C4-2B (cell line): ENCODE measurements around the gene SLC2A5.

Experiments used
- CTCF ChIP-seq: fragments of 450-650 bp; conservative IDR thresholded peaks from 2 replicates; pipeline ENCODE4 v1.5.1; 2017; ENCODE audit warnings: mild to moderate bottlenecking
- ZFX ChIP-seq: fragments of 450-650 bp; IDR thresholded peaks from 2 replicates; pipeline ENCODE4 v1.6.1; 2017

- TF ChIP-seq CTCF (no peak; the same call in 1 of the 2 replicates), ZFX (no peak)
These were observed 76.3 kb downstream of the SLC2A5 start for GRCh38 chr1:8992936-8993687.
